ENCODE results near the gene SNRPA.
A peak's percentile ranks its signal among the peaks of the same experiment; 100 is the strongest.
"Not testable (repeated sequence)": the region's sequence is repeated elsewhere in the genome, so short reads cannot be mapped to it uniquely, and the experiment has no call there.

The SNRPA gene

GRCh38 chr19:40809358-40810086, 58.5 kb downstream of the SNRPA start:
- H3K4me3 ChIP-seq (ENCODE audit: low read depth, low read length) = no peak overlapping the region

GRCh38 chr19:40810160-40810559, 59.2 kb downstream of the SNRPA start:
- no peak for TF ChIP-seq CTCF (IDR thresholded peaks at IDR 0.05; ENCODE audit: low read depth, low read length)
- H3K4me3 ChIP-seq (ENCODE audit: low read depth, low read length) = no peak overlapping the region; the same call in 1 of the 2 replicates

More at GRCh38 chr19:40809358-40810086, 58.5 kb downstream of the SNRPA start:
- TF ChIP-seq CTCF (IDR thresholded peaks at IDR 0.05; ENCODE audit: low read depth, low read length) = no peak

DNA sequence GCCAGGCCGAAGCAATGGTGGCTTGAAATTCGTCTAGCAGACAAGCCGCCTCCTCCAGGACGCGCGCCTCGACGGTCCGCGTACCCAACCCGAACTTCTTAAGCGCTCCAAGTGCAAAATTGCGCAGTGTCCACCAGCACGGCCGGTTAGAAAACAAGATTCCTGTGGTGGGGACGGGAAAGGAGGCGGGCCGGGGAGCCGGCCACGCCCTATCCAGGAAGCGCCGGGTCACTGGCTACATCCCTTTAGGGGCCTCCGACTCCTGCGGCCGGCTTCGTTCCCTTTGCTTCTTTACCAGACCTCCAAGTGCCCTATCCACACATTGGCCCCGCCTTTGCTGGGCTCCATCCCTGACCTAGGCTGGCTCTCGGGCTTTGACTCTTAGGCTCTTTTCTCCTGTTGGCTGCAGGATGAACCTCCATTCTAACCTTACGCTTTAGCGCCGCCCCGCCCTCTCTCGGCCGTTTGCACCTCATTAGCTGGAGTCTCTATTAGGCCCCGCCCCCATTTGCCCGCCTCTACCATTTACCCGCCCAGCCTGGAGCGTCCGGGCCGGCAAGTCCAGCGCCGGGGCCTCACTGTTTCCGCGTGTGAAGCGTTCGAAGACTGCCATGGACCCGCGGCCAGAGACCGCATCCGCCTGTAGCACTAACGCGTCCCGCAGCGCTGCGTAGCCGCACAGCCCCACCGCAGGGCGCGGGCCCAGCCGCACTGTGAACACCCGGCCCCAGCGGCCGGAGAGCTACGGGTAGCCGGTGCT, 59.8 kb downstream of the SNRPA start:
- H3K4me3 ChIP-seq (ENCODE audit: low read depth, low read length) = peak overlapping the region; percentile 43

GRCh38 chr19:40811478-40812341, 60.7 kb downstream of the SNRPA start:
- H3K4me3 ChIP-seq (ENCODE audit: low read depth, low read length) = no peak overlapping the region; the same call in 1 of the 2 replicates
- TF ChIP-seq CTCF (IDR thresholded peaks at IDR 0.05; ENCODE audit: low read depth, low read length) = no peak

- H3K4me3 ChIP-seq (ENCODE audit: low read depth, low read length) = not testable (repeated sequence)
These were observed 61.6 kb downstream of the SNRPA start for GRCh38 chr19:40812571-40812970.

DNA sequence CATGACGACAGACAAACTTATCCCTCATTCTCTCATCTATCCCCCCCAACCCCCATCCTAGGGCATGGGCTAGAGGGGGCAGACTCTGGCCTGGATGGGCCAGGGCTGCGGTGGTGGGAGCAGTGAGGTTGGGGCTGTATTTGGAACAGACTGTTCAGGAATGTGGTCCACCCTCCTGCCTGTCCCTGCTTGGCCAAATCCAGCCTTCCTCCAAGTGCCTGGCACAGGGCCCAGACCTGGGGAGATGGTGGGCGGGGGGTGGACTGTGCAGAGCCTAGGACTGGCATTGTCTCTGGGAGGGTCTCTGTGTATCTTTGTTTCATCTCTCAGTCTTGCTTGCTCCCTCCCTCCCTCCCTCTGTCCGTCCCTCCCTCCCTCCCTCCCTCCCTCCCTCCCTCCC, 62.2 kb downstream of the SNRPA start:
- no peak overlapping the region for H3K4me3 ChIP-seq (ENCODE audit: low read depth, low read length)
- TF ChIP-seq CTCF (IDR thresholded peaks at IDR 0.05; ENCODE audit: low read depth, low read length) = no peak
